Upper lobe of left lung (tissue), 6 donors: ENCODE results near the gene SLC48A1. TPM values are rescaled to one million over a fixed set of nuclear protein-coding genes. Genes with fewer than 3 reads are reported as not detected.

Experiments used
- ATAC-seq, 2 donors: fragments of 200-7000 bp; cut with Tn5 transposase; one replicate each; pipeline ENCODE4 v1.9.1; 2022; ENCODE audit warnings: mild to moderate bottlenecking in 2 of 2, moderate library complexity in 2 of 2; ENCODE audit not compliant: low FRiP score in 2 of 2
- DNase-seq, 2 donors: peaks; one replicate each; pipeline ENCODE4 v3.0.0-alpha.2; 2019 to 2020
- H3K27ac ChIP-seq, 4 donors: fragments of 200-600 bp; sonication (generic); one replicate each; pipeline ENCODE4 v1.5.1; 2016 to 2019
- H3K27me3 ChIP-seq, 4 donors: fragments of 200-600 bp; sonication (generic); one replicate each; pipeline ENCODE4 v1.5.1; 2017 to 2019
- H3K36me3 ChIP-seq, 4 donors: fragments of 200-600 bp; sonication (generic); one replicate each; pipeline ENCODE4 v1.5.1; 2016 to 2019
- H3K4me1 ChIP-seq, 4 donors: fragments of 200-600 bp; sonication (generic); one replicate each; pipeline ENCODE4 v1.5.1; 2018 to 2019
- H3K4me3 ChIP-seq, 4 donors: fragments of 200-600 bp; sonication (generic); one replicate each; pipeline ENCODE4 v1.5.1; 2017 to 2019; ENCODE audit warnings: mild to moderate bottlenecking in 2 of 4, moderate library complexity in 1 of 4
- H3K9me3 ChIP-seq, 4 donors: fragments of 200-600 bp; sonication (generic); one replicate each; pipeline ENCODE4 v1.5.1; 2018 to 2019
- CTCF ChIP-seq, 6 experiments: fragments of 450-650 bp in 4 of 6; fragments of 200-600 bp in 2 of 6; sonication (generic) in 2 of 6; IDR thresholded peaks; one replicate each; pipeline ENCODE4 v1.5.1; 2016 to 2019; ENCODE audit warnings: antibody characterized with exemption in 6 of 6
- EP300 ChIP-seq, 4 donors: sonication (generic); formaldehyde crosslinking; IDR thresholded peaks; one replicate each; pipeline ENCODE4 v1.5.1; 2017; ENCODE audit warnings: antibody characterized with exemption in 4 of 4, control low read depth in 2 of 4
- POLR2A ChIP-seq, 4 donors: fragments of 450-650 bp; IDR thresholded peaks; one replicate each; pipeline ENCODE4 v1.5.1; 2016 to 2017; ENCODE audit warnings: antibody characterized with exemption in 4 of 4, mild to moderate bottlenecking in 2 of 4
- POLR2AphosphoS5 ChIP-seq, 2 donors: sonication (generic); formaldehyde crosslinking; IDR thresholded peaks; one replicate each; pipeline ENCODE4 v1.5.1; 2017; ENCODE audit warnings: antibody characterized with exemption in 2 of 2
- WGBS, 2 donors: methylation state at CpG; one replicate each; pipeline ENCODE4 v1.1.5; 2017 to 2018; 5-methylcytosine and 5-hydroxymethylcytosine counted together
- total RNA-seq, 6 donors: library from RNA; depleted of rRNA in 4 of 6; stranded (reverse); fragments of >200 nt in 4 of 6; gene quantifications; one replicate each; pipeline versions ENCODE4 v1.1.0 to v1.2.1, GENCODE V29; 2016 to 2021
- donor health status: DM: no; HTN: no; CAD: no; lungs with moderate emphysema.
- donor health status: DM: no; HTN: yes; CAD: no; lungs with severe emphysema.

Gene SLC48A1
- 10 to 100 TPM; 26.5 to 36.5 (median 33.9) TPM for total RNA-seq

DNA sequence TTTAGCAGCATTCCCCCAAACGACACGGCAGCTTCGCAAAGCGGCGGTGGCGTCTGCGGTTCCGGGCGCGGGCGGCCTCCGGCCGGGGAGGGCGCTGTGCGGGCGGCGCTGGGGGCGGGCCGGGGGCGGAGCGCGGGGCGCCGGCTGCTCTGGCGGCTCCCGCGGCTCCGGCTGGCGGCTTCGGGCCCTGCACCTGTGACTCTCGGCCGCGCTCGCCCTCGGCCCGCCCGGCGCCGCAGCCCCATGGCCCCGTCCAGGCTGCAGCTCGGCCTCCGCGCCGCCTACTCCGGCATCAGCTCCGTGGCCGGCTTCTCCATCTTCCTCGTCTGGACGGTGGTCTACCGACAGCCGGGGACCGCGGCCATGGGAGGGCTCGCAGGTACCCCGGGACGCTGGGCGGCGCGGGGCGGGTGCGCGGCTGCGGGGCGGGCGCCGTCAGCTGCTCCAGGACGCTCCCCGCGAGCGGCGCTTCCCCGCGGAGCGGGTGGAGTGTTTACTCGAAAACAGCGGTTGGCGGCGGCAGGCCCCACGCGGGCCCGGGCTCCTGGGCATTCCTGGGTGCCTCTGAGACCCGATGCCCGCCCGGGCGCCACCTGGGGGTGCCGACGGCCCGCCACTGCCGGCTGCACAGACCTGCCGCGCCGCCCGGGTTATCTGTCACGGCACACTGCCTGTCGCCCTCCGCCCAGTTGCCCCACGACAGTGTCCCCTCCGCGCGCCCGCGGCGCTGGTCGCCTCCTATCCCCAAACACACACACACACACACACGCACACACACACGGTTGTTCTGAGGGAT lies at the start of gene SLC48A1:
SLC48A1 (plus strand) TSS at position 177 of the 796 bp plus-strand sequence; CDS start at position 244, 67 bp downstream.
- no peaks in the 10 kb centered on the region for H3K9me3 ChIP-seq
- H3K4me1 ChIP-seq: peaks cover 53 to 65% (median 60%) of the 10 kb centered on the region in 4 donors
- peak in 1 of 2 donors; percentile 50 for TF ChIP-seq POLR2AphosphoS5 (IDR thresholded peaks at IDR 0.05)
- TF ChIP-seq CTCF (IDR thresholded peaks at IDR 0.05): peak; percentile 29 to 61 (median 56)
- TF ChIP-seq POLR2A (IDR thresholded peaks at IDR 0.05): peak in 2 of 4 donors; percentile 61 to 84
- no peak for TF ChIP-seq EP300 (IDR thresholded peaks at IDR 0.05)
- DNase-seq: peak; percentile 82 to 97
- peak; percentile 64 to 92 for ATAC-seq
- H3K4me3 ChIP-seq: peak within 1 kb of the TSS; percentile 76 to 99 (median 85)
- no peaks in the 10 kb centered on the region for H3K36me3 ChIP-seq
- H3K27ac ChIP-seq: peak within 1 kb of the TSS; percentile 78 to 90 (median 80)
- WGBS, 2 donors: 0% methylated on average over 11 to 46 of the region's 106 CpGs
- no peaks in the 10 kb centered on the region for H3K27me3 ChIP-seq

- Histone ChIP-seq H3K4me3 (no peak within 1 kb of the TSS), H3K27ac (no peak within 1 kb of the TSS), H3K4me1 (peaks cover 0 to 17% (median 2%) of the 10 kb centered on the region in 4 donors), H3K27me3 (no peaks in the 10 kb centered on the region), H3K9me3 (no peaks in the 10 kb centered on the region), H3K36me3 (no peaks in the 10 kb centered on the region)
- TF ChIP-seq POLR2AphosphoS5 (IDR thresholded peaks at IDR 0.05) (no peak), CTCF (IDR thresholded peaks at IDR 0.05) (no peak), POLR2A (IDR thresholded peaks at IDR 0.05) (no peak), EP300 (IDR thresholded peaks at IDR 0.05) (no peak)
- WGBS, 2 donors: 85 to 95% methylated on average over 7 to 8 of the region's 8 CpGs
- ATAC-seq (no peak), DNase-seq (no peak)
Observed at GRCh38 chr12:47725091-47725772, 47.8 kb upstream of the SLC48A1 start, which contains the start of gene ENDOU. ENDOU (minus strand) TSS chr12:47725490; CDS start chr12:47725413, 77 bp downstream.

DNA sequence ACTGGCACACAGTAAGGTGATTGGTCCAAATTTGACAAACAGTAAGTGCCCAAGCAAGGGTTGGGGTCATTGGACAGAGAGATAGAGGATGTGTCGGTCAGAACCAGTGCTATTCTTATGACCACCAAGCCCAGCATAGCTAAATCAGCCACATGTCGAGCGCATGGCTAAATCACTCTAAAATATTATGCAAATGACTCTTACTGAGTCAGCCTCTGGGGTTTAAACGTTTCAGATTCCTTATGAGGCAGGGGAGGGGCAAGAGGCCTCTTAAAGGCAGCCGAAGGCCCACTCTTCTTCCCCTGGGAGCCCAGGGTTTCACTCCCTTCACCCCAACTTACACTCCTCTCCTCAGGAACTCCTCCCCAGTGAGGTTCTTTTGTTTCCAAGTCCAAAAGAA lies 47.1 kb upstream of the SLC48A1 start:
- DNase-seq (no peak), ATAC-seq (no peak)
- Histone ChIP-seq H3K36me3 (no peaks in the 10 kb centered on the region), H3K4me3 (no peak overlapping the region), H3K27me3 (no peaks in the 10 kb centered on the region), H3K9me3 (no peaks in the 10 kb centered on the region), H3K4me1 (peaks cover 0 to 17% (median 5%) of the 10 kb centered on the region in 4 donors), H3K27ac (no peak overlapping the region)
- WGBS, 2 donors: 56 to 64% methylated on average over 5 of the region's 5 CpGs
- TF ChIP-seq CTCF (IDR thresholded peaks at IDR 0.05) (no peak), EP300 (IDR thresholded peaks at IDR 0.05) (no peak), POLR2A (IDR thresholded peaks at IDR 0.05) (no peak), POLR2AphosphoS5 (IDR thresholded peaks at IDR 0.05) (no peak)

DNA sequence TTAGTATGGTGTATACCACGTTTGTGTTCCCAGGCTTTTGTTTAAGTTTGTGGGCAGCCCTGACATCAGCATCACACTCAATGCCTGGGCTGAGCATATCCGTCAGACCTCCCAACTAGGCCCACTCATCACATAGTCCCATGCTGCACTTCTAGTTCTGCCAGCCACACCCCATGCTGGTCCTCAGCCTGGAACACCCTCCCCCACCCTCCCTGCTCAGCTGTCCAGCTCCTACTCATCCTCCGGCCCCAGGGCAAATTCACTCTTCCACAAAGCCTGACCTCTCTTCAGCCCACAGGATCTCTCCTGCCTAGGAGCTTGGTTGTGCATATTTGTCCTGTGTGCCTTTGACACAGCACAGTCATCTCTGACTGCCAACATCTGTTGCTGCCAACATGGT lies 43.8 kb upstream of the SLC48A1 start:
- no peak for TF ChIP-seq EP300 (IDR thresholded peaks at IDR 0.05)
- no peak for TF ChIP-seq POLR2AphosphoS5 (IDR thresholded peaks at IDR 0.05)
- TF ChIP-seq POLR2A (IDR thresholded peaks at IDR 0.05): no peak
- no peak for TF ChIP-seq CTCF (IDR thresholded peaks at IDR 0.05)
- H3K4me3 ChIP-seq: no peak overlapping the region
- DNase-seq (no peak), ATAC-seq (peak in 1 of 2 donors; percentile 38)
- H3K9me3 ChIP-seq: no peaks in the 10 kb centered on the region
- H3K27me3 ChIP-seq: no peaks in the 10 kb centered on the region
- no peaks in the 10 kb centered on the region for H3K36me3 ChIP-seq
- H3K4me1 ChIP-seq: peaks cover 0 to 8% (median 0%) of the 10 kb centered on the region in 4 donors
- 66 to 67% methylated on average over 3 of the region's 3 CpGs for WGBS, 2 donors
- no peak overlapping the region for H3K27ac ChIP-seq
